Ishikawa (cell line): ENCODE results near the gene PCDHGA1.
A peak's percentile ranks its signal among the peaks of the same experiment; 100 is the strongest.

Source experiments
- CEBPB ChIP-seq: IDR thresholded peaks from 2 replicates; pipeline ENCODE4 v1.6.1; 2012
- CREB1 ChIP-seq: IDR thresholded peaks from 2 replicates; pipeline ENCODE4 v1.6.1; 2012; ENCODE audit warnings: low read depth
- EGR1 ChIP-seq: IDR thresholded peaks from 2 replicates; pipeline ENCODE4 v1.6.1; 2012
- EP300 ChIP-seq: IDR thresholded peaks from 2 replicates; pipeline ENCODE4 v1.6.1; 2012; ENCODE audit warnings: borderline replicate concordance
- FOXM1 ChIP-seq: IDR thresholded peaks from 2 replicates; pipeline ENCODE4 v1.6.1; 2012; ENCODE audit warnings: low read depth, borderline replicate concordance
- MAX ChIP-seq: IDR thresholded peaks from 2 replicates; pipeline ENCODE4 v1.6.1; 2012
- NFIC ChIP-seq: IDR thresholded peaks from 2 replicates; pipeline ENCODE4 v1.6.1; 2012
- RAD21 ChIP-seq: IDR thresholded peaks from 2 replicates; pipeline ENCODE4 v1.6.1; 2012; ENCODE audit warnings: low read depth
- REST ChIP-seq: IDR thresholded peaks from 2 replicates; pipeline ENCODE4 v1.6.1; 2012; ENCODE audit warnings: low read depth, mild to moderate bottlenecking
- TAF1 ChIP-seq: IDR thresholded peaks from 2 replicates; pipeline ENCODE4 v1.6.1; 2012; ENCODE audit warnings: low read depth, mild to moderate bottlenecking
- TCF12 ChIP-seq: IDR thresholded peaks from 2 replicates; pipeline ENCODE4 v1.6.1; 2012; ENCODE audit warnings: low read depth
- TEAD4 ChIP-seq: IDR thresholded peaks from 2 replicates; pipeline ENCODE4 v1.6.1; 2012
- USF1 ChIP-seq: IDR thresholded peaks from 2 replicates; pipeline ENCODE4 v1.6.1; 2012
- YY1 ChIP-seq: IDR thresholded peaks from 2 replicates; pipeline ENCODE4 v1.6.1; 2012; ENCODE audit warnings: low read depth
- ZBTB7A ChIP-seq: IDR thresholded peaks from 2 replicates; pipeline ENCODE4 v1.6.1; 2012; ENCODE audit warnings: low read depth

Gene PCDHGA1

GRCh38 chr5:141366016-141366896 is 35.9 kb downstream of the PCDHGA1 start:
- TF ChIP-seq REST (no peak), MAX (no peak), EP300 (no peak), NFIC (no peak), USF1 (no peak), TCF12 (no peak), YY1 (no peak), TEAD4 (no peak), RAD21 (no peak), CREB1 (no peak), ZBTB7A (no peak), EGR1 (no peak), TAF1 (no peak)

GRCh38 chr5:141369994-141370848 is 39.9 kb downstream of the PCDHGA1 start, which contains the start of gene PCDHGB3:
PCDHGB3 (plus strand) TSS chr5:141370242; CDS start chr5:141370395, 153 bp downstream.
- TF ChIP-seq YY1 = no peak
- peak; percentile 22; the same call in 1 of the 2 replicates for TF ChIP-seq RAD21

- TF ChIP-seq TAF1 (no peak), CREB1 (no peak), NFIC (no peak), EP300 (no peak), ZBTB7A (no peak), FOXM1 (no peak), USF1 (no peak), MAX (no peak), CEBPB (no peak), TCF12 (no peak), YY1 (no peak), TEAD4 (no peak), EGR1 (no peak)
Measured at GRCh38 chr5:141371572-141372475, 41.5 kb downstream of the PCDHGA1 start.

GRCh38 chr5:141373673-141374317 is 43.5 kb downstream of the PCDHGA1 start, which contains the start of gene PCDHGA6:
PCDHGA6 (plus strand) TSS chr5:141373891; CDS start chr5:141374084, 193 bp downstream.
- TF ChIP-seq RAD21 = peak; percentile 53
- TF ChIP-seq CEBPB = no peak

GRCh38 chr5:141374627-141375026 is 44.3 kb downstream of the PCDHGA1 start:
- no peak for TF ChIP-seq TEAD4
- TF ChIP-seq CREB1 = no peak
- no peak for TF ChIP-seq TAF1
- no peak for TF ChIP-seq FOXM1
- no peak for TF ChIP-seq CEBPB
- no peak for TF ChIP-seq EP300
- TF ChIP-seq MAX = no peak
- TF ChIP-seq REST = no peak
